ENCODE measurements around the gene EPS15. TPM values are rescaled to one million over a fixed set of nuclear protein-coding genes. Genes with fewer than 3 reads are reported as not detected.

EPS15 gene
- total RNA-seq, 1 donor from 2014 or later = 69.1 TPM

- no peak for DNase-seq (ENCODE audit: low read depth in 2 of 2)
Measured at GRCh38 chr1:51316846-51317120, 202.3 kb downstream of the EPS15 start.

- no peak for DNase-seq (ENCODE audit: low read depth in 2 of 2)
Measured at GRCh38 chr1:51316113-51316845, 202.8 kb downstream of the EPS15 start.

- DNase-seq (ENCODE audit: low read depth in 2 of 2) = no peak
Measured at GRCh38 chr1:51314974-51315373, 204.1 kb downstream of the EPS15 start.

GRCh38 chr1:51313961-51314777 is 204.9 kb downstream of the EPS15 start:
- DNase-seq (ENCODE audit: low read depth in 2 of 2) = peak; percentile 28 to 89

- DNase-seq (ENCODE audit: low read depth in 2 of 2) = peak in 1 of 2 donors; percentile 24
Measured at GRCh38 chr1:51313268-51313852, 205.7 kb downstream of the EPS15 start.

- DNase-seq (ENCODE audit: low read depth in 2 of 2) = no peak
Measured at GRCh38 chr1:51312718-51313117, 206.3 kb downstream of the EPS15 start.

GRCh38 chr1:51311826-51312225 is 207.2 kb downstream of the EPS15 start:
- DNase-seq (ENCODE audit: low read depth in 2 of 2) = no peak

- peak; percentile 67 to 90 for DNase-seq (ENCODE audit: low read depth in 2 of 2)
Measured at GRCh38 chr1:51310871-51311613, 208.0 kb downstream of the EPS15 start.

GRCh38 chr1:51309291-51309690 is 209.8 kb downstream of the EPS15 start:
- DNase-seq (ENCODE audit: low read depth in 2 of 2) = no peak

GRCh38 chr1:51308636-51309035 is 210.4 kb downstream of the EPS15 start:
- DNase-seq (ENCODE audit: low read depth in 2 of 2) = no peak

- DNase-seq (ENCODE audit: low read depth in 2 of 2) = no peak
Measured at GRCh38 chr1:51306950-51307349, 212.1 kb downstream of the EPS15 start.

- DNase-seq (ENCODE audit: low read depth in 2 of 2) = peak in 1 of 2 donors; percentile 19
Measured at GRCh38 chr1:51305371-51305823, 213.7 kb downstream of the EPS15 start.

GRCh38 chr1:51304360-51304759 is 214.7 kb downstream of the EPS15 start:
- no peak for DNase-seq (ENCODE audit: low read depth in 2 of 2)

Other genes starting within 250 kb of the EPS15 start
- 3.5 and 6.3 TPM in 2 replicates for gene TTC39A, start 188.7 kb downstream of the EPS15 start, total RNA-seq
- gene OSBPL9, start 97.8 kb upstream of the EPS15 start, total RNA-seq = 83.4 and 93.6 TPM in 2 replicates

All from dermis microvascular lymphatic vessel endothelial cell (primary cell).